ENCODE measurements around the gene GIPC3.

Gene GIPC3

DNA sequence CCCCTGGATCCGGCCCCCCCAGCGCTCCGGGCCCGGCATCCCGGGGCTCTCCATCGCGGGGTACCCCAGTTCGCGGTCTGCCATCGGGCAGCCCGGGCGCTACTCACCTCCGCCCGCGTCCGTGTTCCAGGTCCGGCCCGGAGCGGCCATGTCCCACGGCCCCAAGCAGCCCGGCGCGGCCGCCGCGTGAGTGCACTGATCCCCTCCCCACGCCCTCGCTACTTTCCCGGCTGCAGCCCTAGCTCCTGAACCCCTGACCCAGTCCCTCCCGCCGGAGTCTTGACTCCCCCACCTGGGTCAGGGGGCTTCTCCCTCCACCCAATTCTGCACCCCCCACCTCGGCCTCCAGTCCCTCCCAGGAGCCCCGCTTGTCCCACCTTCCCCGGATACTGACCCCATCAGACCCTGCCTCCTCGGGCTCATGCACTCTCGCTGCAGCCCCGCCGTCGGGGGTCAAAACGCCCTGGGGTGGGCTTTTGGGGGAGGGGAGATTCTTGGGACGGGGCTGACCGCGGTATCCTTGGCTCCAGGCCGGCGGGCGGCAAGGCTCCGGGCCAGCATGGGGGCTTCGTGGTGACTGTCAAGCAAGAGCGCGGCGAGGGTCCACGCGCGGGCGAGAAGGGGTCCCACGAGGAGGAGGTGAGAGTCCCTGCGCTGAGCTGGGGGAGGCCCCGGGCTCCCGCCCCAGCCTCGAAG lies 12.0 kb upstream of the GIPC3 start:
- TF ChIP-seq, protein P1, sequence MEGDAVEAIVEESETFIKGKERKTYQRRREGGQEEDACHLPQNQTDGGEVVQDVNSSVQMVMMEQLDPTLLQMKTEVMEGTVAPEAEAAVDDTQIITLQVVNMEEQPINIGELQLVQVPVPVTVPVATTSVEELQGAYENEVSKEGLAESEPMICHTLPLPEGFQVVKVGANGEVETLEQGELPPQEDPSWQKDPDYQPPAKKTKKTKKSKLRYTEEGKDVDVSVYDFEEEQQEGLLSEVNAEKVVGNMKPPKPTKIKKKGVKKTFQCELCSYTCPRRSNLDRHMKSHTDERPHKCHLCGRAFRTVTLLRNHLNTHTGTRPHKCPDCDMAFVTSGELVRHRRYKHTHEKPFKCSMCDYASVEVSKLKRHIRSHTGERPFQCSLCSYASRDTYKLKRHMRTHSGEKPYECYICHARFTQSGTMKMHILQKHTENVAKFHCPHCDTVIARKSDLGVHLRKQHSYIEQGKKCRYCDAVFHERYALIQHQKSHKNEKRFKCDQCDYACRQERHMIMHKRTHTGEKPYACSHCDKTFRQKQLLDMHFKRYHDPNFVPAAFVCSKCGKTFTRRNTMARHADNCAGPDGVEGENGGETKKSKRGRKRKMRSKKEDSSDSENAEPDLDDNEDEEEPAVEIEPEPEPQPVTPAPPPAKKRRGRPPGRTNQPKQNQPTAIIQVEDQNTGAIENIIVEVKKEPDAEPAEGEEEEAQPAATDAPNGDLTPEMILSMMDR (IDR thresholded peaks at IDR 0.05; ENCODE audit: low read depth, low read length) = no peak
- no peak for DNase-seq (ENCODE audit: low read depth in 2 of 2)
- peak overlapping the region; percentile 88 to 95 for H3K4me3 ChIP-seq (replicated peaks in 1 of 2; ENCODE audit: low read depth in 2 of 2, low read length in 2 of 2)

DNA sequence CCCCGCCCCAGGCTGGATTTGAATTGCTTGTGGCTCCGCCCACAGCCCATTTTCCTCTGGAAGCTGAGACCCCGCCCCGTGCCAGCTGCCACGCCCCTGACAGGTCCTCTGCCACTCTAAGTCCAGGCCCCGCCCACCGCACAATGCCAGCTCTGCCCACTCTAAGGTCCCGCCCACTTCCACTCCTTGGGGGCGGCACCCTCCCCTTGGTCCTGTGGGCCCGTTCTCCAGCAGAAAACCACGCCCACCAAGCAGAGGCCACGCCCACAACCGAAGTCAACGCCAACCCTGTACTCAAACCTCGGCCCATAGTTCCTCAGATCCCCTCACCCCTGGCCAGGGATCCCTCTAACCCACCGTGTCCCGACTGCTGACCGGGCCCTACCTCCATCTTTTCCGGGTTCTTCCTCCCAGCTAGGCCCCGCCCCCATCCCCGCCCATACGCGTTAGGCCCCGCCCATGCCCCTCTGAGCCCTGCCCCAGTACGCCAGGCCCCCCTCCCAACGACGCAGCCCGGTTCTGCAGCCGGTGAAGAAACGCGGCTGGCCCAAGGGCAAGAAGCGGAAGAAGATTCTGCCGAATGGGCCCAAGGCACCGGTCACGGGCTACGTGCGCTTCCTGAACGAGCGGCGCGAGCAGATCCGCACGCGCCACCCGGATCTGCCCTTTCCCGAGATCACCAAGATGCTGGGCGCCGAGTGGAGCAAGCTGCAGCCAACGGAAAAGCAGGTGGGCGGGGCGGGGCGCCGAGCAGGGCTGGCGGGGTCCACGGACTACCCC lies 11.2 kb upstream of the GIPC3 start:
- H3K4me3 ChIP-seq (replicated peaks in 1 of 2; ENCODE audit: low read depth in 2 of 2, low read length in 2 of 2) = peak overlapping the region; percentile 88 to 95
- peak; percentile 97 for DNase-seq (ENCODE audit: low read depth in 2 of 2)

DNA sequence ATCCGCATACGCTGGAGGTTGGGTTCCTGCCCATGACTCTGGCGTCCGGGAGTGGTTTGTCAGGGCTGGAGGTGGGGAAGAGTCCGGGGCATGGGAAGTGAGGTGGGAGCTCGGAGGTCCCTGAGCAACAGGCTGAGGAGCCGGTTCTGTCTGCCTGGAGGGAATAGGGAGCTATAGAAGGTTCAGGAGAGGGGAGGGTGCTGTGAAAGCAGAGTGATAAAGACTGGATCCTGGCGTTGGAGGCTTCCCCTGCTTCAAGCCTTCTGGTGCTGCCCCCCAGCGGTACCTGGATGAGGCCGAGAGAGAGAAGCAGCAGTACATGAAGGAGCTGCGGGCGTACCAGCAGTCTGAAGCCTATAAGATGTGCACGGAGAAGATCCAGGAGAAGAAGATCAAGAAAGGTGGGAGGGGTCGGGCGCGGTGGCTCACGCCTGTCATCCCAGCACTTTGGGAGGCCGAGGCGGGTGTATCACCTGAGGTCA lies 10.0 kb upstream of the GIPC3 start:
- peak; percentile 43 to 51 for DNase-seq (ENCODE audit: low read depth in 2 of 2)
- H3K4me3 ChIP-seq (replicated peaks in 1 of 2; ENCODE audit: low read depth in 2 of 2, low read length in 2 of 2) = no peak overlapping the region
- TF ChIP-seq, protein P1 (IDR thresholded peaks at IDR 0.05; ENCODE audit: low read depth, low read length) = peak; percentile 31

More for the DNA sequence above, 11.2 kb upstream of the GIPC3 start:
- TF ChIP-seq, protein P1 (IDR thresholded peaks at IDR 0.05; ENCODE audit: low read depth, low read length) = no peak

DNA sequence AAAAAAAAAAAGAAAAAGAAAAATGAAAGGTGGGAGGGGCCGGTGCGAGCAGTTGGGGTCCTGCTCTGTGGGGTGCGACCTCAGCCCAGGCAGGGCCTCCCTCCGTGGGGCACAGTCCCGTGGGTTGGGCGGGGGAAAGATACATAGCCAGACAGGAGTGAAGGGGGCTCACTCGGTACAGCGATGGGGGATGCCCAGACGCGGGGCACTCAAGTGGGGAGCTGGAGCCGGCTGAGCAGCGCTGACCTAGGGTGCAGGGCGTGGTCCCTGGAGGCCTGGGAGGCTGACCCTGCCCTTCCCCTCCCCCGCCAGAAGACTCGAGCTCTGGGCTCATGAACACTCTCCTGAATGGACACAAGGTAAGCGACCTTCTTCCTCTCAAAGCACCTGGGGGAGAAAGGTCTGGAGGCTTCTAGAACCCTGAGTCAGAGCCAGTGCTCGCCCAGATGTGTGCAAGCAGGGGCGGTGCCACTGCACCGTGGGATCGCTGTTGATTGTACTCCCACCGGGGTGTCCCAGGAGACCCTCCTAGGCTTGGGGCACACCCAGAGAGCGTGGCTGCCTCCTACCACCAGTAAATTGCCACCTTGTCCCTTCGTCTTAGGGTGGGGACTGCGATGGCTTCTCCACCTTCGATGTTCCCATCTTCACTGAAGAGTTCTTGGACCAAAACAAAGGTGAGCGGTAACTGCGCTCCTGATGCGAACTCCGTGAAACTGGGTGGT lies 9.2 kb upstream of the GIPC3 start:
- peak overlapping the region; percentile 25 to 26 for H3K4me3 ChIP-seq (replicated peaks in 1 of 2; ENCODE audit: low read depth in 2 of 2, low read length in 2 of 2)
- TF ChIP-seq, protein P1 (IDR thresholded peaks at IDR 0.05; ENCODE audit: low read depth, low read length) = no peak
- no peak for DNase-seq (ENCODE audit: low read depth in 2 of 2)

DNA sequence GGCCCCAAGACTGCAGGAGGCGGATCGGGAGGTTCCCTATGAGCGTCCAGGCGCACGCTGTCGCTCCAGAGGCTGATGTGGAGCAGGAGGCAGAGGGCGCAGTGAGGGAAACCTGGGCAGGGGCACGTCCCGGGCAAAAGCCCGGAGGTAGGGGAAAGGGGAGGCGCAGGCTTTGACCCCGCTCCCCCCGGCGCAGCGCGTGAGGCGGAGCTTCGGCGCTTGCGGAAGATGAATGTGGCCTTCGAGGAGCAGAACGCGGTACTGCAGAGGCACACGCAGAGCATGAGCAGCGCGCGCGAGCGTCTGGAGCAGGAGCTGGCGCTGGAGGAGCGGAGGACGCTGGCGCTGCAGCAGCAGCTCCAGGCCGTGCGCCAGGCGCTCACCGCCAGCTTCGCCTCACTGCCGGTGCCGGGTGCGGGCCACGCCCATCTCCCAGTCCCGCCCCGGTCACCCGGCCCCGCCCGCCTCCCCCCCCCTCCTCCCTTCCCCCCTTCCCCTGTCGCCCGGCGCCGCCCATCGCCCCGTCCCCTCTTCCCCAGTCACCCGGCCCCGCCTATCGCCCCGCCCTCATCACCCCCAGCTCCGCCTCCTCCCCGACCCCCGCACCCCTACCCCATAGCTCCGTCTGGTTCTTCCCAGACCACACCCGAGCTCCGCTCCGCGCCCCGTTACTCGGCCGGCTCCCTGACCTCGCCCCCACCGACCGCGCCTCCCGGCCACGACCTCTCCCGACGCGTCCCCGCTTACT lies 8.4 kb upstream of the GIPC3 start:
- DNase-seq (ENCODE audit: low read depth in 2 of 2) = peak; percentile 64 to 79
- TF ChIP-seq, protein P1 (IDR thresholded peaks at IDR 0.05; ENCODE audit: low read depth, low read length) = no peak
- H3K4me3 ChIP-seq (replicated peaks in 1 of 2; ENCODE audit: low read depth in 2 of 2, low read length in 2 of 2) = peak overlapping the region; percentile 25 to 26

DNA sequence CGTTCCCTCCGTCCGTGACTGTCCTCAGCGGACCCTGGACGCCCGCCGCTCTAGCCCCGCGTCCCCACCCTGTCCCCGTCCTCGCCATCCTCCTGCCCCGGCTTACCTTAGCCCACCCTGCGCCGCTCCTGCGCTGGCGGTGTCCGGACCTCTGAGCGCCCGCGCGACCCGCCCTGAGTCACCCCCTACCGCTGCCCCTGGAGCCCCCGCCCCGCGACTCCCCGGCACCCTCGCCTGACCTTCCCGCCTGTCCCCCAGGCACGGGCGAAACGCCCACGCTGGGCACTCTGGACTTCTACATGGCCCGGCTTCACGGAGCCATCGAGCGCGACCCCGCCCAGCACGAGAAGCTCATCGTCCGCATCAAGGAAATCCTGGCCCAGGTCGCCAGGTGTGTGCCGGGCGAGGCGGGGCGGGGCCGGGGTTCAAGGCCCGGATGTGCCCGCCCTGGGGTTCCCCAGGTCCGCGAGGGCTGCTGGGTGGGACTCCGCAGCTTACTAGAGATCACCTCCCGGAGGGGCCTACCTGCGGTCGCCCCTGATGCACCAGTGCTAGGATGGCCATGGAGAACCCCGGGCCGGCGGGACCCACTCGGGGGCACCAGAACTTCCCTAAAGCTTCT lies 7.4 kb upstream of the GIPC3 start:
- H3K4me3 ChIP-seq (replicated peaks in 1 of 2; ENCODE audit: low read depth in 2 of 2, low read length in 2 of 2) = no peak overlapping the region
- TF ChIP-seq, protein P1 (IDR thresholded peaks at IDR 0.05; ENCODE audit: low read depth, low read length) = no peak
- no peak for DNase-seq (ENCODE audit: low read depth in 2 of 2)

All from cardiac fibroblast (primary cell).